Sigmoid colon (tissue), 7 donors: ENCODE data around the gene FNTB. TPM values are rescaled to one million over a fixed set of nuclear protein-coding genes. Genes with fewer than 3 reads are reported as not detected.

Source experiments
- DNase-seq: peaks from one replicate; pipeline ENCODE4 v3.0.0-alpha.2; 2019
- H3K27ac ChIP-seq, 4 donors: fragments of 200-600 bp; sonication (generic); one replicate each; pipeline ENCODE4 v1.5.1; 2016 to 2019; ENCODE audit warnings: mild to moderate bottlenecking in 1 of 4
- H3K27me3 ChIP-seq, 3 donors: fragments of 200-600 bp; sonication (generic); one replicate each; pipeline ENCODE4 v1.5.1; 2019; ENCODE audit warnings: mild to moderate bottlenecking in 1 of 3
- H3K36me3 ChIP-seq, 4 donors: fragments of 200-600 bp; sonication (generic); one replicate each; pipeline ENCODE4 v1.5.1; 2016 to 2019
- H3K4me1 ChIP-seq, 4 donors: fragments of 200-600 bp; sonication (generic); one replicate each; pipeline ENCODE4 v1.5.1; 2017 to 2019
- H3K4me3 ChIP-seq, 4 donors: fragments of 200-600 bp; sonication (generic); one replicate each; pipeline ENCODE4 v1.5.1; 2017 to 2019; ENCODE audit warnings: mild to moderate bottlenecking in 2 of 4, moderate library complexity in 1 of 4
- H3K9me3 ChIP-seq, 4 donors: fragments of 200-600 bp in 3 of 4; sonication (generic) in 3 of 4; one replicate each; pipeline versions ENCODE4 v1.5.1 to v1.6.1; 2013 to 2019
- EP300 ChIP-seq, 4 donors: sonication (generic); formaldehyde crosslinking; IDR thresholded peaks; one replicate each; pipeline ENCODE4 v1.6.1; 2017; ENCODE audit warnings: antibody characterized with exemption in 4 of 4
- POLR2A ChIP-seq, 2 donors: fragments of 450-650 bp; IDR thresholded peaks; one replicate each; pipeline ENCODE4 v1.6.1; 2016; ENCODE audit warnings: antibody characterized with exemption in 2 of 2, mild to moderate bottlenecking in 2 of 2, moderate library complexity in 2 of 2
- POLR2AphosphoS5 ChIP-seq, 4 donors: sonication (generic); formaldehyde crosslinking; IDR thresholded peaks; one replicate each; pipeline ENCODE4 v1.6.1; 2017; ENCODE audit warnings: antibody characterized with exemption in 4 of 4
- WGBS, 2 donors: extraction: QIAGEN DNeasy Blood & Tissue Kit; methylation state at CpG; one replicate each; pipeline ENCODE4 v1.1.7; 2013; 5-methylcytosine and 5-hydroxymethylcytosine counted together
- intact Hi-C: fragments of 100-400 bp; cut with DNase I; formaldehyde crosslinking; loops from one replicate; pipeline ENCODE4 v1.15.1; 2023
- polyA plus RNA-seq, 3 donors: library from polyadenylated mRNA; stranded (reverse); fragments of 200-250 nt; gene quantifications; one replicate each; pipeline ENCODE4 v1.2.3, GENCODE V29; 2013
- total RNA-seq, 4 donors: library from RNA; depleted of rRNA; stranded (reverse); fragments of >200 nt; gene quantifications; one replicate each; pipeline ENCODE4 v1.1.0, GENCODE V29; 2016
- TF ChIP-seq, protein P1 (sequence below), 4 experiments: fragments of 450-650 bp in 3 of 4; fragments of 200-600 bp in 1 of 4; IDR thresholded peaks; one replicate each; pipeline ENCODE4 v1.5.1; 2016 to 2019; ENCODE audit warnings: antibody characterized with exemption in 4 of 4, mild to moderate bottlenecking in 3 of 4, moderate library complexity in 2 of 4
- donor health status: healthy with polysubstance abuse.
- donor health status: Bipolar disorder and iron deficiency.
- donor health status: healthy.

Gene FNTB
- total and polyA plus RNA-seq, 7 donors = 6.9 to 13.0 (median 10.7) TPM

DNA sequence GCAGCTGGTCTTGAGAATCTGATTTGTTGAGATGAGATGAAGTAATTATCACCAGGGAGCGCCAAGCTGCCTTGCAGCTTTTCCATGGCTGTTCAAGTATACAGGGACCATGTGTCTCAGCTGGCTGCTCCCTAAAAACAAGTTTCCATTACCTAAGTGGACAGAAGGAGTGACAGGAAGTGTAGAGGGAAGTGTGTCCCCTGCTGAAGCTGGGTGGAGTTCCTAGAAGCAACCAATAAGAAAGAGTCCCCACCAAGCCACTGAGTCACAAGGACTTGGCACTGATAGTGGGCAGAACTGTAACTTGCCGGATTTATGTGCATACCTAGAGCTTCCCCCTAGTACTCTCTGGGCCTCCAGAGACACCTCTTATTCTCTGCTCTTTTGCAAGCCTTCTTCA lies 42.7 kb upstream of the FNTB start:
- intact Hi-C loops = no loop called here
- Histone ChIP-seq H3K27ac (no peak overlapping the region), H3K36me3 (peaks cover 0 to 44% (median 4%) of the 10 kb centered on the region in 4 donors), H3K9me3 (no peaks in the 10 kb centered on the region), H3K4me3 (no peak overlapping the region), H3K27me3 (no peaks in the 10 kb centered on the region), H3K4me1 (no peaks in the 10 kb centered on the region)
- no peak for TF ChIP-seq POLR2AphosphoS5 (IDR thresholded peaks at IDR 0.05)
- TF ChIP-seq POLR2A (IDR thresholded peaks at IDR 0.05) = no peak
- TF ChIP-seq, protein P1, sequence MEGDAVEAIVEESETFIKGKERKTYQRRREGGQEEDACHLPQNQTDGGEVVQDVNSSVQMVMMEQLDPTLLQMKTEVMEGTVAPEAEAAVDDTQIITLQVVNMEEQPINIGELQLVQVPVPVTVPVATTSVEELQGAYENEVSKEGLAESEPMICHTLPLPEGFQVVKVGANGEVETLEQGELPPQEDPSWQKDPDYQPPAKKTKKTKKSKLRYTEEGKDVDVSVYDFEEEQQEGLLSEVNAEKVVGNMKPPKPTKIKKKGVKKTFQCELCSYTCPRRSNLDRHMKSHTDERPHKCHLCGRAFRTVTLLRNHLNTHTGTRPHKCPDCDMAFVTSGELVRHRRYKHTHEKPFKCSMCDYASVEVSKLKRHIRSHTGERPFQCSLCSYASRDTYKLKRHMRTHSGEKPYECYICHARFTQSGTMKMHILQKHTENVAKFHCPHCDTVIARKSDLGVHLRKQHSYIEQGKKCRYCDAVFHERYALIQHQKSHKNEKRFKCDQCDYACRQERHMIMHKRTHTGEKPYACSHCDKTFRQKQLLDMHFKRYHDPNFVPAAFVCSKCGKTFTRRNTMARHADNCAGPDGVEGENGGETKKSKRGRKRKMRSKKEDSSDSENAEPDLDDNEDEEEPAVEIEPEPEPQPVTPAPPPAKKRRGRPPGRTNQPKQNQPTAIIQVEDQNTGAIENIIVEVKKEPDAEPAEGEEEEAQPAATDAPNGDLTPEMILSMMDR (IDR thresholded peaks at IDR 0.05) = no peak
- no peak for TF ChIP-seq EP300 (IDR thresholded peaks at IDR 0.05)
- WGBS, 2 donors = 84% methylated on average over 2 of the region's 2 CpGs
- no peak for DNase-seq

DNA sequence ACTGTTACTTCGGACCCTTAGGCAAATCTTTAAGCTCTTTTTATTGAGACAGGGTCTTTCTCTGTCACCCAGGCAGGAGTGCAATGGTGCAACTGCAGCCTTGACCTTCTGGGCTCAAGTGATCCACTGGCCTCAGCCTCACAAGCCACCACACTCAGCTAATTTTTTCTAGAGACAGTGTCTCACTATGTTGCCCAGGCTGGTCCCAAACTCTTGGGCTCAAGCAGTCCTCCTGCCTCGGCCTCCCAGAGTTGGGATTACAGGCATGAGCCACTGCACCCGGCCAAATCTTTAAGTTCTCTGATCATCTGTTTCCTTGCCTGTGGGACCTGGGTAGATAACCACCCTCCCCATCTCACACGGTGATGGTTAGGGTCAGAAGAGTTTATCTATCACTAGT lies 41.8 kb upstream of the FNTB start:
- Histone ChIP-seq H3K27me3 (no peaks in the 10 kb centered on the region), H3K4me3 (no peak overlapping the region), H3K4me1 (no peaks in the 10 kb centered on the region), H3K9me3 (no peaks in the 10 kb centered on the region), H3K27ac (no peak overlapping the region), H3K36me3 (peaks cover 0 to 44% (median 4%) of the 10 kb centered on the region in 4 donors)
- TF ChIP-seq, protein P1 (IDR thresholded peaks at IDR 0.05) = no peak
- TF ChIP-seq POLR2AphosphoS5 (IDR thresholded peaks at IDR 0.05) = no peak
- TF ChIP-seq EP300 (IDR thresholded peaks at IDR 0.05) = no peak
- 89 to 94% methylated on average over 4 of the region's 4 CpGs for WGBS, 2 donors
- DNase-seq = no peak
- intact Hi-C loops = no loop called here

DNA sequence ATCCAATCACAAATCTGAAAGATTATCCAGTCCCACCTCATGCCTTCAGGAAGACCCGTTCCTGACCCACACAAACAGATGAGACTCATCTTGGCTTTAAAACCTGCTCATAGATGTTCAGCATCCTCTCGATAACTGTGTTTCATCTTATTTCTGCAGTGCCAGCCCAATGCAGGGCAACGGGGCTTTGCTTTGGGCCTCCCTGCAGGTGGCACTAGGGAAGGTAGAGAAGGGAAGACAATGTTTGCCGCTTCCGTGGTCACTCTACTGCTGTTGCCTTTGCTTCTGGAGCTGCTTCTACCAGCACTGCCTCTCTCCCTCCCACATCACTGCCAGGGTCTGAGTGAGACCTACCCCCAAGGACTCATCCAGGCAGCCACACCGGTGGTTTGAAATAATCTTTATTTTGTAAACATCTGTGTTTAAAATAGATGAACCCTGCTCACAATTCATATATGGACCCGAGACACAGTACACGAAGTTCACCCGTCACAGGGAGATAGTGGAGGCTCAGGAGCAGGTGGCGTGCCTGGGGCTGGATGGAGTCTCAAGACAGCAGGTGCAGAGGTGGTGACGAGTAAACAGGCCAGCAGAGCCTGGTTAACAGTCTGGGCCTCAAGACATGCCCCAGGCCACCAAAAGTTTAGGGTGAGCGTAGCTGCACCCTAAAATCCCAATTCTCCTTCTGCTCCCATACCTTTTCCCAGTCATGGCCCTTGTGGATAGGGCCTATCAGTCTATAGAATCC lies 41.1 kb upstream of the FNTB start:
- no peaks in the 10 kb centered on the region for H3K9me3 ChIP-seq
- no peak for DNase-seq
- TF ChIP-seq POLR2AphosphoS5 (IDR thresholded peaks at IDR 0.05) = no peak
- no peak for TF ChIP-seq POLR2A (IDR thresholded peaks at IDR 0.05)
- TF ChIP-seq, protein P1 (IDR thresholded peaks at IDR 0.05) = no peak
- TF ChIP-seq EP300 (IDR thresholded peaks at IDR 0.05) = no peak
- no peak overlapping the region for H3K27ac ChIP-seq
- H3K4me1 ChIP-seq = no peaks in the 10 kb centered on the region
- H3K36me3 ChIP-seq = peaks cover 0 to 41% (median 3%) of the 10 kb centered on the region in 4 donors
- no peak overlapping the region for H3K4me3 ChIP-seq
- WGBS, 2 donors = 85 to 92% methylated on average over 12 of the region's 12 CpGs
- no peaks in the 10 kb centered on the region for H3K27me3 ChIP-seq
- intact Hi-C loops = no loop called here

DNA sequence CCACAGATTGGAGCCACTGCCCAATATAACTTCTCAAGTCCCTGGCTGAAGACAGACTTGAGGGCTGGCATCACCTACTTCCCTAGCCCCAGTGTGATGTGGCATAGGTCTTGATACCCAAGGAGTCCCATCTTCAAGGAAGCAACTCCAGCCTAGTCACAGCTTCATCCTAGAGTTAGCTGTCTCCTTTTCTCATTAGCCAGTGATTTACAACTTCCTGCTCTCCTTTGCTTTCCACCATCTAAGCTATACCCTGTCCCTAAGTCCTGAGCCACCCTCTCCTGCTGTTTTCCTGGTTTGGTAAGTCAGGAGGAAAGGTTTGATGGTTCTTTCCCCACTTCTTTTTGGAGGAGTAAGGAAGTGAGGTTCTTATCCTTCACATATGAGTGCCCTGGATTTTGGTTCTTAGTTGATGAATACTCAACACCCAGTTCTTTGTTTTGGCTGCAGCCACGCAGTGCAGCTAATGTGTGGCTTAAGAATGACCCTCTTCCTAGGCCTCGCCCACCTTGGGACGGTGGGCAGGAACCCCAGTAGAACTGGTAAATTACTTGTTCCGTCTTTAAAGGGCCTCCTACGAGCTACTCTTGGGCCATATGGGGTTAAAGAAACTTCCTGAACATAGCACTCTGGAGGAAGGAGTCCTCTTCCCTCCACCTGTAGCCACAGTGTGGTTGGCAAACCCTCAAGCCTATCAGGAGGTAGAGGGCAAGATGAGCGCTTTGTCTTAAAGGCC lies 40.2 kb upstream of the FNTB start:
- WGBS, 2 donors = 80 to 95% methylated on average over 6 of the region's 6 CpGs
- Histone ChIP-seq H3K9me3 (no peaks in the 10 kb centered on the region), H3K36me3 (peaks cover 0 to 34% (median 2%) of the 10 kb centered on the region in 4 donors), H3K4me3 (no peak overlapping the region), H3K27ac (no peak overlapping the region), H3K27me3 (no peaks in the 10 kb centered on the region), H3K4me1 (no peaks in the 10 kb centered on the region)
- TF ChIP-seq, protein P1 (IDR thresholded peaks at IDR 0.05) = no peak
- TF ChIP-seq POLR2A (IDR thresholded peaks at IDR 0.05) = no peak
- intact Hi-C loops = no loop called here
- no peak for DNase-seq
